IMR-90 (cell line): Measurements from ENCODE around the gene PIP5K1B. TPM values are rescaled to one million over a fixed set of nuclear protein-coding genes. Genes with fewer than 3 reads are reported as not detected.

Experiments used
- ATAC-seq: fragments of 200-7000 bp; cut with Tn5 transposase; 2 replicates; pipeline ENCODE4 v1.9.1; 2020; ENCODE audit warnings: low read depth, mild to moderate bottlenecking, moderate library complexity
- BruUV-seq: library from RNA; stranded (reverse); fragments of 400-500 nt; replicated peaks from 2 replicates; lab custom pipeline; 2021; lab: Mats Ljungman, UMichigan
- CTCF ChIA-PET: fragments of 300-600 bp; formaldehyde crosslinking; extraction: SDS; loops from one replicate; lab custom pipeline; 2021; ENCODE audit warnings: antibody characterized with exemption; lab: Yijun Ruan, JAX
- POLR2A ChIA-PET: fragments of 300-600 bp; sonication (Branson Sonifier 250); formaldehyde crosslinking; loops from one replicate; lab custom pipeline; 2022; ENCODE audit warnings: antibody characterized with exemption; ENCODE audit not compliant: unreplicated experiment; lab: Charles Lee
- DNase-seq: peaks from one replicate; pipeline ENCODE4 v3.0.0; 2013
- H2AFZ ChIP-seq: replicated peaks from 2 replicates; pipeline ENCODE3; 2013; ENCODE audit warnings: low read length, mild to moderate bottlenecking; ENCODE audit not compliant: poor library complexity
- H2AK5ac ChIP-seq: 2 replicates; pipeline ENCODE4 v1.6.1; 2013; ENCODE audit warnings: low read depth, low read length, inconsistent platforms
- H2AK9ac ChIP-seq: replicated peaks from 2 replicates; pipeline ENCODE3; 2013; ENCODE audit warnings: mild to moderate bottlenecking, low read depth, low read length, moderate library complexity; ENCODE audit not compliant: poor library complexity
- H2BK120ac ChIP-seq: 2 replicates; pipeline ENCODE4 v1.6.1; 2013; ENCODE audit warnings: low read depth, low read length, inconsistent platforms
- H2BK15ac ChIP-seq: 3 replicates; pipeline ENCODE4 v1.6.1; 2013; ENCODE audit warnings: low read depth, low read length, inconsistent platforms
- H2BK20ac ChIP-seq: 2 replicates; pipeline ENCODE4 v1.6.1; 2013; ENCODE audit warnings: low read depth, mild to moderate bottlenecking, inconsistent platforms, low read length, moderate library complexity
- H2BK5ac ChIP-seq: 2 replicates; pipeline ENCODE4 v1.6.1; 2013; ENCODE audit warnings: mild to moderate bottlenecking, low read depth, low read length, inconsistent platforms; ENCODE audit not compliant: poor library complexity, severe bottlenecking
- H3K14ac ChIP-seq: replicated peaks from 2 replicates; pipeline ENCODE4 v1.6.1; 2013; ENCODE audit warnings: low read depth, low read length, inconsistent platforms
- H3K18ac ChIP-seq: 2 replicates; pipeline ENCODE4 v1.6.1; 2013; ENCODE audit warnings: low read depth, low read length, control low read depth
- H3K23ac ChIP-seq: 2 replicates; pipeline ENCODE4 v1.6.1; 2013; ENCODE audit warnings: low read depth, low read length, inconsistent platforms
- H3K27ac ChIP-seq: 2 replicates; pipeline ENCODE4 v1.5.1; 2013; ENCODE audit warnings: mild to moderate bottlenecking, control low read depth, low read length; ENCODE audit not compliant: insufficient read depth
- H3K27me3 ChIP-seq: 2 replicates; pipeline ENCODE4 v1.6.1; 2013; ENCODE audit warnings: low read length; ENCODE audit not compliant: control insufficient read depth, insufficient read depth
- H3K36me3 ChIP-seq: 2 replicates; pipeline ENCODE4 v1.6.1; 2013; ENCODE audit warnings: low read length, mixed read lengths; ENCODE audit not compliant: control insufficient read depth, insufficient read depth
- H3K4ac ChIP-seq: 2 replicates; pipeline ENCODE4 v1.6.1; 2013; ENCODE audit warnings: low read depth, low read length, inconsistent platforms
- H3K4me1 ChIP-seq: 2 replicates; pipeline ENCODE4 v1.6.1; 2013; ENCODE audit warnings: low read length, mixed read lengths; ENCODE audit not compliant: control insufficient read depth, insufficient read depth
- H3K4me2 ChIP-seq: 2 replicates; pipeline ENCODE4 v1.6.1; 2013; ENCODE audit warnings: low read depth, mild to moderate bottlenecking, control low read depth, low read length, moderate library complexity
- H3K4me3 ChIP-seq: 2 replicates; pipeline ENCODE4 v1.5.1; 2013; ENCODE audit warnings: low read depth, mild to moderate bottlenecking, control low read depth, low read length, moderate library complexity; ENCODE audit not compliant: insufficient read depth
- H3K56ac ChIP-seq: 2 replicates; pipeline ENCODE4 v1.6.1; 2013; ENCODE audit warnings: low read length, inconsistent platforms; ENCODE audit not compliant: insufficient read depth; ENCODE audit errors: extremely low read depth
- H3K79me1 ChIP-seq, 2 experiments: 2 replicates each; pipeline ENCODE4 v1.6.1; 2013; ENCODE audit warnings: low read length in 2 of 2, inconsistent platforms in 1 of 2, low read depth in 1 of 2
- H3K9ac ChIP-seq: 2 replicates; pipeline ENCODE4 v1.6.1; 2013; ENCODE audit warnings: low read depth, low read length, control low read depth
- H3K9me1 ChIP-seq: 2 replicates; pipeline ENCODE4 v1.6.1; 2013; ENCODE audit warnings: low read length, inconsistent platforms; ENCODE audit not compliant: insufficient read depth
- H3K9me3 ChIP-seq: 2 replicates; pipeline ENCODE4 v1.6.1; 2013; ENCODE audit warnings: low read length; ENCODE audit not compliant: control insufficient read depth, insufficient read depth
- H4K20me1 ChIP-seq: 2 replicates; pipeline ENCODE4 v1.6.1; 2013; ENCODE audit warnings: low read length, inconsistent platforms; ENCODE audit not compliant: insufficient read depth
- H4K5ac ChIP-seq: 2 replicates; pipeline ENCODE4 v1.6.1; 2013; ENCODE audit warnings: mild to moderate bottlenecking, low read depth, low read length, control low read depth
- H4K8ac ChIP-seq, 2 experiments: 2 replicates each; pipeline ENCODE4 v1.6.1; 2013; ENCODE audit warnings: low read depth in 2 of 2, low read length in 2 of 2, control low read depth in 1 of 2, inconsistent platforms in 1 of 2
- H4K91ac ChIP-seq: 2 replicates; pipeline ENCODE4 v1.6.1; 2013; ENCODE audit warnings: low read depth, low read length, inconsistent platforms; ENCODE audit not compliant: insufficient read depth
- BHLHE40 ChIP-seq: fragments of 150-350 bp; IDR thresholded peaks from 2 replicates; pipeline ENCODE4 v1.6.1; 2016; ENCODE audit warnings: mild to moderate bottlenecking, low read depth, low read length
- NFE2L2 ChIP-seq: fragments of 150-350 bp; IDR thresholded peaks from 2 replicates; pipeline ENCODE4 v1.6.1; 2016; ENCODE audit warnings: low read depth, mild to moderate bottlenecking, low read length
- WGBS, 2 experiments: methylation state at CpG; one replicate each; pipeline versions ENCODE4 v1.1.5 to v1.1.7; 2013; ENCODE audit warnings: missing lambda C conversion rate in 2 of 2; ENCODE audit not compliant: insufficient read length in 1 of 2; ENCODE audit errors: extremely low coverage in 2 of 2; 5-methylcytosine and 5-hydroxymethylcytosine counted together
- dilution Hi-C: fragments of 300-500 bp; cut with HindIII; formaldehyde crosslinking; loops from one replicate; pipeline ENCODE4 v1.14.3; 2018; ENCODE audit warnings: low sequenced_read_pairs; ENCODE audit not compliant: unreplicated experiment
- in situ Hi-C: fragments of 300-500 bp; cut with MboI; formaldehyde crosslinking; loops from 3 replicates; pipeline ENCODE4 v1.14.3; 2019; ENCODE audit warnings: low sequenced_read_pairs, inconsistent platforms, mixed read lengths
- intact Hi-C: fragments of 100-400 bp; cut with micrococcal nuclease; formaldehyde crosslinking; loops from 2 replicates; pipeline ENCODE4 v1.10.0; 2022
- polyA plus RNA-seq, 3 experiments: library from polyadenylated mRNA; depleted of rRNA; stranded (reverse); fragments of >200 nt; gene quantifications; 2 replicates each; pipeline ENCODE4 v1.2.3, GENCODE V29; 2012; ENCODE audit warnings: low replicate concordance in 1 of 3
- total RNA-seq: library from RNA; depleted of rRNA; stranded (reverse); fragments of >200 nt; gene quantifications from 2 replicates; pipeline ENCODE4 v1.2.3, GENCODE V29; 2012
- TF ChIP-seq, protein P1 (sequence below): fragments of 150-350 bp; IDR thresholded peaks from 2 replicates; pipeline ENCODE4 v1.6.1; 2016; ENCODE audit warnings: low read depth, mild to moderate bottlenecking, low read length, moderate library complexity, borderline replicate concordance

Gene PIP5K1B
- total and polyA plus RNA-seq, 2 of the 4 experiments (the other 2 are of a cell fraction), result not detected

DNA sequence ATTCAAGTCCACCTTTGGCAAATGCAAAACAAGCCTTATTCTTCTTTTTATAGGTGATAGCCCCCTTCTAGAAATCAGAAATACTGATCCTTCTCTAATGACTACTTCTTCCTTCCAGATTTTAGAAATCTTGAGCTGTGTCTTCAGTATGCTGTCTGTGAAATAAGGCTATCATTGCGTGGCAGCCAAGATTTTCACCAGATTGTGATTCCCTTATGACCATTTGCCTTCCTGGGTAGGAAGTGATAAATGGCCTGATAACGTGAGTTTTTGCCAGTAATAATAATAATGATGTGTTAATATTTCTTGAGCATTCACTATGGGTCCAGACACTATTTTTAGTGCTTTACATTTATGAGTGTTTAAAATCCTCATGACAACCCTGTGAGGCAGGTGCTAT is 80.9 kb downstream of the PIP5K1B start:
- Histone ChIP-seq H2BK5ac (no peak overlapping the region), H3K56ac (no peak overlapping the region), H2AFZ (no peak overlapping the region), H4K5ac (no peak overlapping the region), H2AK5ac (no peak overlapping the region), H2BK20ac (no peak overlapping the region), H3K4me3 (no peak overlapping the region), H4K20me1 (peaks cover 4% of the 10 kb centered on the region; the same call in 1 of the 2 replicates), H2AK9ac (no peak overlapping the region), H3K23ac (no peak overlapping the region), H3K9ac (no peak overlapping the region), H3K4me2 (no peak overlapping the region), H3K9me1 (peaks cover 3% of the 10 kb centered on the region; the same call in 1 of the 2 replicates), H3K27ac (no peak overlapping the region), H3K14ac (no peak overlapping the region), H2BK15ac (no peak overlapping the region), H2BK120ac (no peak overlapping the region), H3K18ac (no peak overlapping the region), H3K36me3 (no peaks in the 10 kb centered on the region), H4K8ac (no peak overlapping the region), H3K4me1 (peaks cover 4% of the 10 kb centered on the region), H3K4ac (no peak overlapping the region), H3K79me1 (peaks cover 15% of the 10 kb centered on the region in 2 experiments; a peak in 3 of 4 replicates), H4K91ac (no peak overlapping the region), H3K9me3 (no peaks in the 10 kb centered on the region), H3K27me3 (no peaks in the 10 kb centered on the region)
- ChIA-PET CTCF (no interaction called here), POLR2A (no interaction called here)
- no TSS peak for BruUV-seq
- in situ Hi-C loops (no loop called here), intact Hi-C loops (no loop called here), dilution Hi-C loops (no loop called here)
- no CpG with 5 or more reads among the region's 2 CpGs for WGBS, 2 experiments
- TF ChIP-seq NFE2L2, result no peak
- TF ChIP-seq, protein P1, sequence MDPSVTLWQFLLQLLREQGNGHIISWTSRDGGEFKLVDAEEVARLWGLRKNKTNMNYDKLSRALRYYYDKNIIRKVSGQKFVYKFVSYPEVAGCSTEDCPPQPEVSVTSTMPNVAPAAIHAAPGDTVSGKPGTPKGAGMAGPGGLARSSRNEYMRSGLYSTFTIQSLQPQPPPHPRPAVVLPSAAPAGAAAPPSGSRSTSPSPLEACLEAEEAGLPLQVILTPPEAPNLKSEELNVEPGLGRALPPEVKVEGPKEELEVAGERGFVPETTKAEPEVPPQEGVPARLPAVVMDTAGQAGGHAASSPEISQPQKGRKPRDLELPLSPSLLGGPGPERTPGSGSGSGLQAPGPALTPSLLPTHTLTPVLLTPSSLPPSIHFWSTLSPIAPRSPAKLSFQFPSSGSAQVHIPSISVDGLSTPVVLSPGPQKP, result no peak
- no peak for TF ChIP-seq BHLHE40
- DNase-seq (no peak), ATAC-seq (no peak)
